Measurements from ENCODE around the gene CALCB. TPM values are rescaled to one million over a fixed set of nuclear protein-coding genes. Genes with fewer than 3 reads are reported as not detected.

CALCB gene
- total RNA-seq, 2 donors from 2014 or later: not detected

DNA sequence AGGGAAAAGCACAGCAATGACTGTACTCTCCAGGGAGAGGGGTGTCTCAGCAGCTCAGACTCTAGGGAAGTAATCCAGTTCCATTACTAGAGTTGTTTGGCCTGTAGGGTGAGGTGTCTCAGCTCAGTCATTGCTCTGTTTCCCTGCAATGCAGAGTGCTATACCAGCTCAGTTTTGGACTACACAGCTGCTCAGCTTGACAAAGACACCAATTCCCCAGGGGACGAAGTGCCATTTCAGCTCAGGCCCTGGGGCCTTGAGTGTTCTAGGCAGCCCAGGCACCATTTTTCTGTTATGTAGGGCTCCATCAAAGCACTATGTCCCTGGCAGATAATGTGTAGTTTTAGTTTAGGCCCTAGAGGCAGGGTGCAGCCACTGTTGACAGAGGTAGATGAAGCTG lies 18.2 kb downstream of the CALCB start:
- no peak overlapping the region for H3K27ac ChIP-seq
- no peaks in the 10 kb centered on the region for H3K36me3 ChIP-seq
- H3K9me3 ChIP-seq: peaks cover 0 to 6% of the 10 kb centered on the region in 2 donors
- TF ChIP-seq, protein P1, sequence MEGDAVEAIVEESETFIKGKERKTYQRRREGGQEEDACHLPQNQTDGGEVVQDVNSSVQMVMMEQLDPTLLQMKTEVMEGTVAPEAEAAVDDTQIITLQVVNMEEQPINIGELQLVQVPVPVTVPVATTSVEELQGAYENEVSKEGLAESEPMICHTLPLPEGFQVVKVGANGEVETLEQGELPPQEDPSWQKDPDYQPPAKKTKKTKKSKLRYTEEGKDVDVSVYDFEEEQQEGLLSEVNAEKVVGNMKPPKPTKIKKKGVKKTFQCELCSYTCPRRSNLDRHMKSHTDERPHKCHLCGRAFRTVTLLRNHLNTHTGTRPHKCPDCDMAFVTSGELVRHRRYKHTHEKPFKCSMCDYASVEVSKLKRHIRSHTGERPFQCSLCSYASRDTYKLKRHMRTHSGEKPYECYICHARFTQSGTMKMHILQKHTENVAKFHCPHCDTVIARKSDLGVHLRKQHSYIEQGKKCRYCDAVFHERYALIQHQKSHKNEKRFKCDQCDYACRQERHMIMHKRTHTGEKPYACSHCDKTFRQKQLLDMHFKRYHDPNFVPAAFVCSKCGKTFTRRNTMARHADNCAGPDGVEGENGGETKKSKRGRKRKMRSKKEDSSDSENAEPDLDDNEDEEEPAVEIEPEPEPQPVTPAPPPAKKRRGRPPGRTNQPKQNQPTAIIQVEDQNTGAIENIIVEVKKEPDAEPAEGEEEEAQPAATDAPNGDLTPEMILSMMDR (IDR thresholded peaks at IDR 0.05): no peak
- no peak overlapping the region for H3K4me3 ChIP-seq
- H3K27me3 ChIP-seq: no peaks in the 10 kb centered on the region
- H3K4me1 ChIP-seq: no peaks in the 10 kb centered on the region
- DNase-seq (ENCODE audit: low spot score): no peak

DNA sequence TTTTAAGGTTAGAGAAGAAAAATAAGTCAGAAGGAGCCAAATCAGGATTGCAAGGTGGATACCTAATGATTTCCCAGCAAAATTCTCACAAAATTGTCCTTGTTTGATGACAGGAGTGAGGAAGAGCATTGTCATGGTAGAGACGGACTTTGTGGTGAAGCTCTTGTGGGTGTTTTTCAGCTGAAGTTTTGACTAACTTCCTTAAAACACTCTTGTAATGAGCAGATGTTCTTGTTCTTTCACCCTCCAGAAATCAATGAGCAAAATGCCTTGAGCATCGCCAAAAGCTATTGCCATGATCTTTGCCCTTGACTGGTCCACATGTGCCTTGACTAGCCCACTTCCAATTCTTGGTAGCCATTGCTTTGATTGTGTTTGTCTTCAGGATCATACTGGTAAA lies 20.0 kb downstream of the CALCB start:
- Histone ChIP-seq H3K36me3 (no peaks in the 10 kb centered on the region), H3K27me3 (no peaks in the 10 kb centered on the region), H3K4me1 (no peaks in the 10 kb centered on the region), H3K27ac (no peak overlapping the region), H3K4me3 (no peak overlapping the region), H3K9me3 (no peaks in the 10 kb centered on the region)
- TF ChIP-seq, protein P1 (IDR thresholded peaks at IDR 0.05): no peak
- no peak for DNase-seq (ENCODE audit: low spot score)

DNA sequence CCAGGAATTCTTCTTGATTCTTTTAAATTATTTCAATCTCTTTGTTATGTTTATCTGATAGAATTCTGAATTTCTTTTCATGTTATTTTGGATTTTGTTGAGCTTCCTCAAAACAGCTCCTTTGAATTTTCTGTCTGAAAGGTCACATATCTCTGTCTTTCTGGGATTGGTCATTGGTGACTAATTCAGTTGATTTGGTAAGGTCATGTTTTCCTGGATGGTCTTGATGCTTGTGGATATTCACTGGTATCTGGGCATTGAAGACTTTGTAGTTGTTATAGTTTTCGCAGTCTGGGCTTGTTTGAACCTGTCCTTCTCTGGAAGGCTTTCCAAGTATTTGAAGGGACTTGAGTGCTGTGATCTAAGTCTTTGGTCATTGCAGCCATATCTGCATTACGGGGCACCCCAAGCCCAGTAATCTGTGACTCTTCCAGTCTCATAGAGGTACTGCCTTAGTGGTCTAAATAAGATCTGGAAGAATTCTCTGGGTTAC lies 22.4 kb downstream of the CALCB start:
- H3K27me3 ChIP-seq: no peaks in the 10 kb centered on the region
- no peak for DNase-seq (ENCODE audit: low spot score)
- H3K4me3 ChIP-seq: no peak overlapping the region
- H3K27ac ChIP-seq: no peak overlapping the region
- TF ChIP-seq, protein P1 (IDR thresholded peaks at IDR 0.05): no peak
- no peaks in the 10 kb centered on the region for H3K9me3 ChIP-seq
- H3K36me3 ChIP-seq: no peaks in the 10 kb centered on the region
- H3K4me1 ChIP-seq: no peaks in the 10 kb centered on the region

DNA sequence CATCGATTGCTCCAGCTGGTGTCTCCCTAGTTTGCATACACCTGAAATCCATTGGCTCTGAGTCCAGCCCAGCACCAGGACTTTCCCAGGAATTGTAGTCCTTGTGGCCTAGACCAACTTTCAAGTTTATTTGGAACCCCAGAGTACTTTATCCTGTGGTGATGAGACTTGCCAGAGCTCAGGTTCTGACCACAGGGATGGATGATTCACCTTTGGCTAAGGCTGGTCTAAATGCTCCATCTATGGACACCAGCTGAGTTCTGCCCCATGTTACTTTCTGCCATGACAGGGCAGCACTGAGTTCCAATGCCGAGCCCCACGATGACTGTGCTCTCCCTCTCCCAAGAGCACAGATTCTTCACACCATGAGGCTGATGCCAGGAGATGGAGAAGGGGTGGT lies 24.0 kb downstream of the CALCB start:
- Histone ChIP-seq H3K4me3 (no peak overlapping the region), H3K36me3 (no peaks in the 10 kb centered on the region), H3K9me3 (peaks cover 0 to 4% of the 10 kb centered on the region in 2 donors), H3K27me3 (no peaks in the 10 kb centered on the region), H3K4me1 (no peaks in the 10 kb centered on the region), H3K27ac (no peak overlapping the region)
- TF ChIP-seq, protein P1 (IDR thresholded peaks at IDR 0.05): no peak
- no peak for DNase-seq (ENCODE audit: low spot score)

- H3K9me3 ChIP-seq: peaks cover 0 to 11% of the 10 kb centered on the region in 2 donors
- H3K27ac ChIP-seq: no peak overlapping the region
- H3K4me1 ChIP-seq: no peaks in the 10 kb centered on the region
- TF ChIP-seq, protein P1 (IDR thresholded peaks at IDR 0.05): no peak
- no peak overlapping the region for H3K4me3 ChIP-seq
- DNase-seq (ENCODE audit: low spot score): no peak
- no peaks in the 10 kb centered on the region for H3K27me3 ChIP-seq
- no peaks in the 10 kb centered on the region for H3K36me3 ChIP-seq
Observed at GRCh38 chr11:15099267-15099666, 25.9 kb downstream of the CALCB start.

DNA sequence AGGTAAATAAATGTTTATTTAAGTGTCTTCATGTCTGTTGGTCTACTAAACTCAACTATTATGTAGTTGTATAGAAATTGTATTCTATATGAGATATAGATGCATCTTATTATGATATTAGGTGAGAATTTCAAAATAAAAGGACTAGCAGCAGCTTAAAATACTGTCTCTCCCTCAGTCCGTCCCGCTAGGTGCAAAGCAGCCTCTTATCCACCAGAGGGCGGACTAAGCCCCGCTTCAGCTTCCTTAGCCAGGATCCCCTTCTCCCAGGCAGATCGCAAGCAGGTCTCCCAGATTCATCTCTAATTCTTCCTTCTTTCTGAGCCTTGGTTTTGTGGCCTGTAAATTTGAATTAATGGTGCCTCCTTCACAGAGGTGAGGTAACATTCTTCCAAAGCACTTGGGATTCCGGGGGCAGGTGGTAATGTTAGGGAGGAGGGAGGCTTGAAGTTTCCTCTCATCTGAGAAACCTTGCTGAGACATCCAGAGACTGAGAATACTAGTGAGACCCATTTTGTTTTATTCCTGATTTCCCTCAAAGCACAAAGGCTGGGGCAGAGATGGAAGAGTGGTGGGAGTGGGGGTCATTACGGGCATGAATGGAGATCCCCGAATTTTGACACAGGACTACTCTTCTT lies 27.8 kb downstream of the CALCB start:
- TF ChIP-seq, protein P1 (IDR thresholded peaks at IDR 0.05): peak; percentile 91 to 94
- Histone ChIP-seq H3K36me3 (no peaks in the 10 kb centered on the region), H3K27ac (no peak overlapping the region), H3K4me1 (no peaks in the 10 kb centered on the region), H3K27me3 (no peaks in the 10 kb centered on the region), H3K4me3 (no peak overlapping the region), H3K9me3 (peaks cover 0 to 14% of the 10 kb centered on the region in 2 donors)
- peak; percentile 69 for DNase-seq (ENCODE audit: low spot score)

Measured in right atrium auricular region (tissue), 2 donors.